HFFc6 (cell line): ENCODE results near the gene RNF144A. TPM values are rescaled to one million over a fixed set of nuclear protein-coding genes. Genes with fewer than 3 reads are reported as not detected.
"Not testable (repeated sequence)": the region's sequence is repeated elsewhere in the genome, so short reads cannot be mapped to it uniquely, and the experiment has no call there.

Experiments used
- DNase-seq: peaks from one replicate; pipeline ENCODE4 v3.0.0-alpha.2; 2018
- H3K27ac Mint-ChIP-seq: 2 replicates; pipeline ENCODE4 v1.8.0; 2020; ENCODE audit warnings: mild to moderate bottlenecking, mixed read lengths
- H3K27me3 Mint-ChIP-seq: 2 replicates; pipeline ENCODE4 v1.8.0; 2021; ENCODE audit warnings: mild to moderate bottlenecking, moderate library complexity, mixed read lengths; ENCODE audit not compliant: insufficient read depth
- H3K36me3 Mint-ChIP-seq: 2 replicates; pipeline ENCODE4 v1.8.0; 2021; ENCODE audit warnings: low read depth, mixed read lengths
- H3K4me1 Mint-ChIP-seq: 2 replicates; pipeline ENCODE4 v1.8.0; 2020; ENCODE audit warnings: low read depth, mixed read lengths
- H3K4me3 Mint-ChIP-seq: 2 replicates; pipeline ENCODE4 v1.8.0; 2020; ENCODE audit warnings: mild to moderate bottlenecking, moderate library complexity, mixed read lengths
- H3K9me3 Mint-ChIP-seq: 2 replicates; pipeline ENCODE4 v1.8.0; 2020; ENCODE audit warnings: mild to moderate bottlenecking, mixed read lengths
- CTCF ChIP-seq: fragments of 200-600 bp; sonication (generic); IDR thresholded peaks from 2 replicates; pipeline ENCODE4 v1.5.0; 2021; ENCODE audit warnings: antibody characterized with exemption, mild to moderate bottlenecking
- total RNA-seq, 6 experiments: library from RNA; stranded (reverse); fragmentation: NEBNext Ultra II Directional; extraction: Animal tissue kit (Norgen Biotek cat#: 25700); gene quantifications; 2 replicates in 1 of 6; 3 replicates in 5 of 6; pipeline ENCODE4 v1.2.3, GENCODE V29; 2021

The RNF144A gene
- total RNA-seq, 6 experiments from 2014 or later = not detected

- H3K4me3 Mint-ChIP-seq = no peak overlapping the region
- no peak for DNase-seq
- no peaks in the 10 kb centered on the region; the same call in 1 of the 2 replicates for H3K27me3 Mint-ChIP-seq
- H3K36me3 Mint-ChIP-seq = no peaks in the 10 kb centered on the region
- TF ChIP-seq CTCF = no peak
- H3K9me3 Mint-ChIP-seq = peaks cover 42% of the 10 kb centered on the region
- no peak overlapping the region for H3K27ac Mint-ChIP-seq
- H3K4me1 Mint-ChIP-seq = no peaks in the 10 kb centered on the region
Observed at GRCh38 chr2:6933911-6934310, 16.7 kb downstream of the RNF144A start.

- no peak overlapping the region for H3K4me3 Mint-ChIP-seq
Observed at GRCh38 chr2:6934345-6934744, 17.1 kb downstream of the RNF144A start.

GRCh38 chr2:6934758-6935651, 17.8 kb downstream of the RNF144A start:
- H3K4me3 Mint-ChIP-seq = no peak overlapping the region
- no peak for TF ChIP-seq CTCF
- no peaks in the 10 kb centered on the region for H3K4me1 Mint-ChIP-seq
- no peaks in the 10 kb centered on the region; the same call in 1 of the 2 replicates for H3K27me3 Mint-ChIP-seq
- no peak for DNase-seq
- H3K27ac Mint-ChIP-seq = no peak overlapping the region
- no peaks in the 10 kb centered on the region for H3K36me3 Mint-ChIP-seq
- H3K9me3 Mint-ChIP-seq = peaks cover 32% of the 10 kb centered on the region

More at GRCh38 chr2:6934345-6934744, 17.1 kb downstream of the RNF144A start:
- no peak overlapping the region for H3K27ac Mint-ChIP-seq
- no peak for TF ChIP-seq CTCF
- no peaks in the 10 kb centered on the region for H3K4me1 Mint-ChIP-seq
- no peaks in the 10 kb centered on the region; the same call in 1 of the 2 replicates for H3K27me3 Mint-ChIP-seq
- H3K36me3 Mint-ChIP-seq = no peaks in the 10 kb centered on the region
- no peak for DNase-seq
- peaks cover 37% of the 10 kb centered on the region for H3K9me3 Mint-ChIP-seq

- H3K4me1 Mint-ChIP-seq, DNase-seq, H3K27ac Mint-ChIP-seq, H3K4me3 Mint-ChIP-seq, H3K36me3 Mint-ChIP-seq, H3K27me3 Mint-ChIP-seq: not testable (repeated sequence)
- H3K9me3 Mint-ChIP-seq = peaks cover 32% of the 10 kb centered on the region
Observed at GRCh38 chr2:6935652-6936020, 18.4 kb downstream of the RNF144A start.

- H3K27me3 Mint-ChIP-seq = no peaks in the 10 kb centered on the region; the same call in none of the 2 replicates
Observed at GRCh38 chr2:6937157-6937556, 19.9 kb downstream of the RNF144A start.

More at GRCh38 chr2:6937157-6937556, 19.9 kb downstream of the RNF144A start:
- Mint-ChIP-seq H3K36me3 (no peaks in the 10 kb centered on the region; the same call in 1 of the 2 replicates), H3K27ac (no peak overlapping the region), H3K9me3 (peaks cover 37% of the 10 kb centered on the region), H3K4me1 (no peaks in the 10 kb centered on the region), H3K4me3 (no peak overlapping the region)
- no peak for TF ChIP-seq CTCF
- DNase-seq = no peak
